CD14-positive monocyte (primary cell): ENCODE measurements around the gene BTBD7. TPM values are rescaled to one million over a fixed set of nuclear protein-coding genes. Genes with fewer than 3 reads are reported as not detected.

Source experiments
- DNase-seq, 3 donors: peaks; one replicate each; pipeline ENCODE4 v3.0.0-alpha.2; 2011 to 2022
- H2AFZ ChIP-seq: 2 replicates; pipeline ENCODE4 v1.6.0; 2012; ENCODE audit warnings: mild to moderate bottlenecking, low read depth, low read length, inconsistent platforms; ENCODE audit not compliant: insufficient read depth, poor library complexity, severe bottlenecking
- H3K27ac ChIP-seq, 2 donors: 1 replicate in 1 of 2; 2 replicates in 1 of 2; pipeline ENCODE4 v1.5.1; 2012 to 2013; ENCODE audit warnings: low read length in 2 of 2, control low read depth in 1 of 2, inconsistent platforms in 1 of 2, low read depth in 1 of 2, mild to moderate bottlenecking in 1 of 2
- H3K27me3 ChIP-seq, 2 donors: one replicate each; pipeline versions ENCODE4 v1.6.0 to v1.6.1; 2011 to 2013; ENCODE audit warnings: low read length in 2 of 2; ENCODE audit not compliant: control insufficient read depth in 2 of 2, insufficient read depth in 2 of 2
- H3K36me3 ChIP-seq, 2 donors: replicated peaks in 1 of 2; 1 replicate in 1 of 2; 2 replicates in 1 of 2; pipeline versions ENCODE4 v1.5.1 to v1.6.1; 2012 to 2013; ENCODE audit warnings: low read length in 2 of 2, control low read depth in 1 of 2, inconsistent platforms in 1 of 2, mild to moderate bottlenecking in 1 of 2; ENCODE audit not compliant: insufficient read depth in 2 of 2, control insufficient read depth in 1 of 2
- H3K4me1 ChIP-seq, 2 donors: 1 replicate in 1 of 2; 2 replicates in 1 of 2; pipeline versions ENCODE4 v1.5.1 to v1.6.1; 2012 to 2013; ENCODE audit warnings: low read length in 2 of 2, control low read depth in 1 of 2, inconsistent platforms in 1 of 2, mild to moderate bottlenecking in 1 of 2, moderate library complexity in 1 of 2; ENCODE audit not compliant: insufficient read depth in 2 of 2, control insufficient read depth in 1 of 2
- H3K4me2 ChIP-seq: replicated peaks from 2 replicates; pipeline ENCODE3; 2012; ENCODE audit warnings: low read length, moderate library complexity, mild to moderate bottlenecking; ENCODE audit not compliant: poor library complexity, severe bottlenecking; ENCODE audit errors: extremely low read depth
- H3K4me3 ChIP-seq, 3 experiments: fragments of 200-600 bp in 1 of 3; sonication (generic) in 1 of 3; replicated peaks in 1 of 3; 1 replicate in 2 of 3; 2 replicates in 1 of 3; pipeline ENCODE4 v1.5.1; 2011 to 2013; ENCODE audit warnings: low read length in 3 of 3, mild to moderate bottlenecking in 3 of 3, control low read depth in 2 of 3, low read depth in 2 of 3, inconsistent platforms in 1 of 3, moderate library complexity in 1 of 3
- H3K79me2 ChIP-seq: 2 replicates; pipeline ENCODE4 v1.6.0; 2012; ENCODE audit warnings: mild to moderate bottlenecking, control low read depth, inconsistent platforms, low read length, moderate library complexity; ENCODE audit not compliant: insufficient read depth
- H3K9ac ChIP-seq: 2 replicates; pipeline ENCODE4 v1.6.0; 2017; ENCODE audit warnings: low read length, mild to moderate bottlenecking; ENCODE audit not compliant: insufficient read depth, poor library complexity, severe bottlenecking
- H3K9me3 ChIP-seq, 2 donors: replicated peaks in 1 of 2; 1 replicate in 1 of 2; 2 replicates in 1 of 2; pipeline versions ENCODE4 v1.5.1 to v1.6.1; 2012 to 2013; ENCODE audit warnings: low read length in 2 of 2, control low read depth in 1 of 2; ENCODE audit not compliant: control insufficient read depth in 1 of 2, insufficient read depth in 1 of 2
- H4K20me1 ChIP-seq: 2 replicates; pipeline ENCODE4 v1.6.0; 2012; ENCODE audit warnings: mild to moderate bottlenecking, low read length, control low read depth, moderate library complexity; ENCODE audit not compliant: insufficient read depth
- H3K27ac Mint-ChIP-seq, 7 donors: one replicate each; pipeline ENCODE4 v1.8.0; 2020; ENCODE audit warnings: mild to moderate bottlenecking in 7 of 7, mixed read lengths in 7 of 7, moderate library complexity in 6 of 7, inconsistent platforms in 2 of 7
- H3K27me3 Mint-ChIP-seq, 3 donors: one replicate each; pipeline ENCODE4 v1.8.0; 2021 to 2022; ENCODE audit warnings: low read depth in 3 of 3, mild to moderate bottlenecking in 3 of 3, mixed read lengths in 3 of 3, moderate library complexity in 3 of 3, inconsistent platforms in 1 of 3
- H3K36me3 Mint-ChIP-seq, 2 donors: one replicate each; pipeline ENCODE4 v1.8.0; 2020; ENCODE audit warnings: mixed read lengths in 2 of 2, inconsistent platforms in 1 of 2, mild to moderate bottlenecking in 1 of 2
- H3K4me1 Mint-ChIP-seq: one replicate; pipeline ENCODE4 v1.8.0; 2020; ENCODE audit warnings: mild to moderate bottlenecking, mixed read lengths
- H3K4me3 Mint-ChIP-seq, 2 donors: one replicate each; pipeline ENCODE4 v1.8.0; 2020; ENCODE audit warnings: mild to moderate bottlenecking in 2 of 2, mixed read lengths in 2 of 2, moderate library complexity in 1 of 2
- H3K9me3 Mint-ChIP-seq, 7 donors: one replicate each; pipeline ENCODE4 v1.8.0; 2020 to 2022; ENCODE audit warnings: mixed read lengths in 7 of 7, mild to moderate bottlenecking in 6 of 7, moderate library complexity in 6 of 7, inconsistent platforms in 2 of 7
- WGBS: methylation state at CpG from one replicate; pipeline ENCODE4 v1.1.5; 2013; ENCODE audit warnings: missing lambda C conversion rate; ENCODE audit not compliant: insufficient coverage; 5-methylcytosine and 5-hydroxymethylcytosine counted together
- intact Hi-C, 2 donors: fragments of 100-400 bp; cut with micrococcal nuclease; formaldehyde crosslinking; loops; one replicate each; pipeline versions ENCODE4 v1.15.0 to v1.15.1; 2023
- polyA plus RNA-seq, 3 donors: library from polyadenylated mRNA; depleted of rRNA in 1 of 3; unstranded in 2 of 3; stranded (reverse) in 1 of 3; fragments of 300-500 nt in 2 of 3; fragments of >200 nt in 1 of 3; fragmentation: Illumina TruSeq in 2 of 3; gene quantifications; 1 replicate in 2 of 3; 2 replicates in 1 of 3; pipeline ENCODE4 v1.2.3, GENCODE V29; 2012 to 2021
- TF ChIP-seq, protein P1 (sequence below): fragments of 200-600 bp; IDR thresholded peaks from one replicate; pipeline ENCODE4 v1.8.0; 2022; ENCODE audit warnings: antibody characterized with exemption, mild to moderate bottlenecking

BTBD7 gene
- polyA plus RNA-seq, 3 donors = 8.3 to 8.6 (median 8.5) TPM

- H3K4me1 ChIP-seq = peaks cover 22 to 25% of the 10 kb centered on the region in 2 donors
- no peaks in the 10 kb centered on the region for H3K27me3 ChIP-seq
- H4K20me1 ChIP-seq = peaks cover 60% of the 10 kb centered on the region
- H3K36me3 Mint-ChIP-seq = peaks cover 0 to 3% of the 10 kb centered on the region in 2 donors
- H3K79me2 ChIP-seq = peaks cover 66% of the 10 kb centered on the region
- peak overlapping the region; percentile 95 for H3K9ac ChIP-seq
- peak overlapping the region; percentile 62 to 98 (median 78) for H3K4me3 ChIP-seq
- no peaks in the 10 kb centered on the region for H3K9me3 ChIP-seq
- H3K36me3 ChIP-seq = no peaks in the 10 kb centered on the region
- TF ChIP-seq, protein P1, sequence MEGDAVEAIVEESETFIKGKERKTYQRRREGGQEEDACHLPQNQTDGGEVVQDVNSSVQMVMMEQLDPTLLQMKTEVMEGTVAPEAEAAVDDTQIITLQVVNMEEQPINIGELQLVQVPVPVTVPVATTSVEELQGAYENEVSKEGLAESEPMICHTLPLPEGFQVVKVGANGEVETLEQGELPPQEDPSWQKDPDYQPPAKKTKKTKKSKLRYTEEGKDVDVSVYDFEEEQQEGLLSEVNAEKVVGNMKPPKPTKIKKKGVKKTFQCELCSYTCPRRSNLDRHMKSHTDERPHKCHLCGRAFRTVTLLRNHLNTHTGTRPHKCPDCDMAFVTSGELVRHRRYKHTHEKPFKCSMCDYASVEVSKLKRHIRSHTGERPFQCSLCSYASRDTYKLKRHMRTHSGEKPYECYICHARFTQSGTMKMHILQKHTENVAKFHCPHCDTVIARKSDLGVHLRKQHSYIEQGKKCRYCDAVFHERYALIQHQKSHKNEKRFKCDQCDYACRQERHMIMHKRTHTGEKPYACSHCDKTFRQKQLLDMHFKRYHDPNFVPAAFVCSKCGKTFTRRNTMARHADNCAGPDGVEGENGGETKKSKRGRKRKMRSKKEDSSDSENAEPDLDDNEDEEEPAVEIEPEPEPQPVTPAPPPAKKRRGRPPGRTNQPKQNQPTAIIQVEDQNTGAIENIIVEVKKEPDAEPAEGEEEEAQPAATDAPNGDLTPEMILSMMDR = no peak
- H3K4me3 Mint-ChIP-seq = peak overlapping the region; percentile 90 to 93
- H3K27ac ChIP-seq = peak overlapping the region in 1 of 2 donors; percentile 90
- 9% methylated on average over 12 of the region's 17 CpGs for WGBS
- intact Hi-C loops = loop anchor here (10.0 kb wide), 4 partner anchors 126 to 634 kb away; partner anchors contain the start of genes GON7 (in 2 of the 2) and UBR7 (in 2 of the 2)
- H3K9me3 Mint-ChIP-seq = no peaks in the 10 kb centered on the region
- peak overlapping the region; percentile 95 for H3K4me2 ChIP-seq
- H2AFZ ChIP-seq = no peak overlapping the region
- peaks cover 44% of the 10 kb centered on the region for H3K4me1 Mint-ChIP-seq
- peak overlapping the region in 5 of 7 donors; percentile 50 to 97 (median 94) for H3K27ac Mint-ChIP-seq
- no peak for DNase-seq
- no peaks in the 10 kb centered on the region for H3K27me3 Mint-ChIP-seq
Measured at GRCh38 chr14:93331002-93331727, 1.7 kb downstream of the BTBD7 start.

DNA sequence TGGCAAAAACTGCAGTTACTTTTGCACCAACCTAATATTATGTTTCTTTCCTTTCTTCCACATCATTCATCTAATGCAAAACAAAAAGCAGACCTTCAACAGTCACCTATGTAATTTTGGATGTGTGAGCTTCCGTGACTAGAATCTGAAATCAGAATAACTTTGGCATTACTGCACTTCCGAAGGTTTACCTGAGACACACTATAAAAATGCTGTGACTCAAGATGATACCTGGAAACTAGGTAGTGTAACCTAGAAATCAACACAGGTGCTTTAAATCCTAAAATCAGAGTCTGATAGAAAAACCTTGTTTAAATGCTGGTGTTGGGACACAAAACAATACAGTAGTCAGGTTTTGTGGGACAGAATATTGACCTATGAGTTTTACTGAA is 2.2 kb downstream of the BTBD7 start:
- H3K27ac Mint-ChIP-seq = no peak overlapping the region
- H3K79me2 ChIP-seq = peaks cover 71% of the 10 kb centered on the region
- H3K36me3 Mint-ChIP-seq = peaks cover 0 to 3% of the 10 kb centered on the region in 2 donors
- no peaks in the 10 kb centered on the region for H3K27me3 Mint-ChIP-seq
- peak overlapping the region; percentile 95 for H3K4me2 ChIP-seq
- H2AFZ ChIP-seq = no peak overlapping the region
- intact Hi-C loops = loop anchor here (10.0 kb wide), 4 partner anchors 126 to 634 kb away; partner anchors contain the start of genes GON7 (in 2 of the 2) and UBR7 (in 2 of the 2)
- DNase-seq = no peak
- no peaks in the 10 kb centered on the region for H3K9me3 Mint-ChIP-seq
- TF ChIP-seq, protein P1 = no peak
- no peaks in the 10 kb centered on the region for H3K27me3 ChIP-seq
- no peak overlapping the region for H3K27ac ChIP-seq
- H3K9ac ChIP-seq = no peak overlapping the region
- no peak overlapping the region for H3K4me3 ChIP-seq
- H3K4me3 Mint-ChIP-seq = no peak overlapping the region
- no peaks in the 10 kb centered on the region for H3K36me3 ChIP-seq
- H4K20me1 ChIP-seq = peaks cover 65% of the 10 kb centered on the region
- WGBS = no CpG with 5 or more reads among the region's 2 CpGs
- peaks cover 44% of the 10 kb centered on the region for H3K4me1 Mint-ChIP-seq
- peaks cover 22 to 25% of the 10 kb centered on the region in 2 donors for H3K4me1 ChIP-seq
- H3K9me3 ChIP-seq = no peaks in the 10 kb centered on the region
